A549 (cell line): Measurements from ENCODE around the gene DTWD2. TPM values are rescaled to one million over a fixed set of nuclear protein-coding genes. Genes with fewer than 3 reads are reported as not detected.
A peak's percentile ranks its signal among the peaks of the same experiment; 100 is the strongest.

Source experiments
- ATAC-seq, 2 experiments: fragments of 200-7000 bp in 1 of 2; fragments of >200 bp in 1 of 2; cut with Nextera tagmentation in 1 of 2; cut with Tn5 transposase in 1 of 2; 3 replicates each; pipeline versions ENCODE4 v1.8.0 to v1.9.1; 2018 to 2020; ENCODE audit warnings: mild to moderate bottlenecking in 1 of 2, moderate library complexity in 1 of 2
- CTCF ChIA-PET: fragments of 300-600 bp; sonication (Branson Sonifier 250); formaldehyde crosslinking; extraction: SDS; loops from one replicate; lab custom pipeline; 2021; ENCODE audit warnings: antibody characterized with exemption, inconsistent platforms; lab: Yijun Ruan, JAX
- POLR2A ChIA-PET: fragments of 350-600 bp; formaldehyde crosslinking; extraction: SDS; loops from one replicate; lab custom pipeline; 2021; ENCODE audit warnings: antibody characterized with exemption, inconsistent platforms; lab: Yijun Ruan, JAX
- DNase-seq, 2 experiments: peaks; one replicate each; pipeline versions ENCODE4 v3.0.0 to v3.0.0-alpha.2; 2011 to 2016; ENCODE audit warnings: low read depth in 1 of 2, low spot score in 1 of 2
- FAIRE-seq: peaks from 2 replicates; lab custom pipeline; 2011; peaks lifted over from hg19 to GRCh38; lab: Jason Lieb, UNC
- H3K27ac ChIP-seq, 2 experiments: fragments of >200 bp; sonication (Bioruptor Twin); formaldehyde crosslinking; 3 replicates each; pipeline ENCODE4 v1.5.1; 2016 to 2017
- H3K4me1 ChIP-seq: fragments of >200 bp; sonication (Bioruptor Twin); formaldehyde crosslinking; 3 replicates; pipeline ENCODE4 v1.6.1; 2016
- H3K4me2 ChIP-seq: fragments of >200 bp; sonication (Bioruptor Twin); formaldehyde crosslinking; 3 replicates; pipeline ENCODE4 v1.6.1; 2016
- H3K4me3 ChIP-seq: fragments of >200 bp; sonication (Bioruptor Twin); formaldehyde crosslinking; 3 replicates; pipeline ENCODE4 v1.5.1; 2016
- H3K9me3 ChIP-seq: fragments of >200 bp; sonication (Bioruptor Twin); formaldehyde crosslinking; 3 replicates; pipeline ENCODE4 v1.6.1; 2016
- CEBPB ChIP-seq, 2 experiments: fragments of >200 bp in 1 of 2; sonication (Bioruptor Twin) in 1 of 2; formaldehyde crosslinking in 1 of 2; IDR thresholded peaks; 2 replicates each; pipeline ENCODE4 v1.6.1; 2012 to 2016
- CTCF ChIP-seq: fragments of >200 bp; sonication (Bioruptor Twin); formaldehyde crosslinking; IDR thresholded peaks from 3 replicates; pipeline ENCODE4 v1.5.1; 2016
- ESRRA ChIP-seq: fragments of 150-350 bp; IDR thresholded peaks from 2 replicates; pipeline ENCODE4 v1.6.1; 2014; ENCODE audit warnings: mild to moderate bottlenecking, low read length, borderline replicate concordance
- GATA3 ChIP-seq: IDR thresholded peaks from 2 replicates; pipeline ENCODE4 v1.6.1; 2012; ENCODE audit warnings: borderline replicate concordance
- HOXA7 ChIP-seq: fragments of 250-450 bp; sonication (Bioruptor Pico); IDR thresholded peaks from 2 replicates; pipeline ENCODE4 v1.5.0; 2020; ENCODE audit warnings: mild to moderate bottlenecking, moderate library complexity
- HOXB13 ChIP-seq: fragments of 250-450 bp; sonication (Bioruptor Pico); IDR thresholded peaks from 2 replicates; pipeline ENCODE4 v1.5.0; 2020; ENCODE audit warnings: low read depth, mild to moderate bottlenecking, moderate library complexity
- HOXB5 ChIP-seq: fragments of 250-450 bp; sonication (Bioruptor Pico); IDR thresholded peaks from 2 replicates; pipeline ENCODE4 v1.5.0; 2020; ENCODE audit warnings: mild to moderate bottlenecking, moderate library complexity
- JUNB ChIP-seq: fragments of >200 bp; sonication (Bioruptor Twin); formaldehyde crosslinking; IDR thresholded peaks from 2 replicates; pipeline ENCODE4 v1.6.1; 2016
- RAD21 ChIP-seq, 2 experiments: fragments of >200 bp in 1 of 2; sonication (Bioruptor Twin) in 1 of 2; formaldehyde crosslinking in 1 of 2; IDR thresholded peaks in 1 of 2; conservative IDR thresholded peaks in 1 of 2; 2 replicates in 1 of 2; 3 replicates in 1 of 2; pipeline ENCODE4 v1.6.1; 2012 to 2018; ENCODE audit warnings: inconsistent platforms in 1 of 2
- SMC3 ChIP-seq: fragments of >200 bp; sonication (Bioruptor Twin); formaldehyde crosslinking; IDR thresholded peaks from 3 replicates; pipeline ENCODE4 v1.6.1; 2018; ENCODE audit warnings: inconsistent platforms
- TP53 ChIP-seq: fragments of 250-450 bp; sonication (Bioruptor Pico); IDR thresholded peaks from 2 replicates; pipeline ENCODE4 v1.5.0; 2021; ENCODE audit warnings: mild to moderate bottlenecking, moderate library complexity
- ZC3H11A ChIP-seq: fragments of 450-650 bp; IDR thresholded peaks from 2 replicates; pipeline ENCODE4 v1.6.1; 2014; ENCODE audit warnings: antibody characterized with exemption, mild to moderate bottlenecking
- ZNF302 ChIP-seq: fragments of 250-450 bp; sonication (Bioruptor Pico); IDR thresholded peaks from 2 replicates; pipeline ENCODE4 v1.9.0; 2021; ENCODE audit warnings: inconsistent platforms, mild to moderate bottlenecking, moderate library complexity
- ZSCAN20 ChIP-seq: fragments of 250-450 bp; sonication (Bioruptor Pico); IDR thresholded peaks from 2 replicates; pipeline ENCODE4 v1.8.0; 2022; ENCODE audit warnings: mild to moderate bottlenecking, moderate library complexity
- WGBS: methylation state at CpG from one replicate; pipeline ENCODE4 v1.1.6; 2017; ENCODE audit errors: missing lambda C conversion rate; 5-methylcytosine and 5-hydroxymethylcytosine counted together
- polyA plus RNA-seq, 4 experiments: library from polyadenylated mRNA; depleted of rRNA in 3 of 4; stranded (reverse); fragments of >200 nt; fragmentation: RNase III in 1 of 4; extraction: RNeasy Plus Mini Kit Qiagen cat#74134 plus additional on column Dnase treatment in 1 of 4; gene quantifications; 2 replicates in 3 of 4; 3 replicates in 1 of 4; pipeline ENCODE4 v1.2.3, GENCODE V29; 2011 to 2017
- TF ChIP-seq, protein P1 (sequence below): fragments of 150-350 bp; IDR thresholded peaks from 2 replicates; pipeline ENCODE4 v1.6.1; 2014; ENCODE audit warnings: low read depth, mild to moderate bottlenecking, low read length
- TF ChIP-seq, protein P2 (sequence below): fragments of 200-600 bp; sonication (generic); IDR thresholded peaks from 2 replicates; pipeline ENCODE4 v1.6.1; 2016; ENCODE audit warnings: antibody characterized with exemption, mild to moderate bottlenecking, moderate library complexity

DTWD2 gene
- polyA plus RNA-seq, 2 of the 4 experiments (the other 2 are of a cell fraction): 3.7 to 4.8 TPM

DNA sequence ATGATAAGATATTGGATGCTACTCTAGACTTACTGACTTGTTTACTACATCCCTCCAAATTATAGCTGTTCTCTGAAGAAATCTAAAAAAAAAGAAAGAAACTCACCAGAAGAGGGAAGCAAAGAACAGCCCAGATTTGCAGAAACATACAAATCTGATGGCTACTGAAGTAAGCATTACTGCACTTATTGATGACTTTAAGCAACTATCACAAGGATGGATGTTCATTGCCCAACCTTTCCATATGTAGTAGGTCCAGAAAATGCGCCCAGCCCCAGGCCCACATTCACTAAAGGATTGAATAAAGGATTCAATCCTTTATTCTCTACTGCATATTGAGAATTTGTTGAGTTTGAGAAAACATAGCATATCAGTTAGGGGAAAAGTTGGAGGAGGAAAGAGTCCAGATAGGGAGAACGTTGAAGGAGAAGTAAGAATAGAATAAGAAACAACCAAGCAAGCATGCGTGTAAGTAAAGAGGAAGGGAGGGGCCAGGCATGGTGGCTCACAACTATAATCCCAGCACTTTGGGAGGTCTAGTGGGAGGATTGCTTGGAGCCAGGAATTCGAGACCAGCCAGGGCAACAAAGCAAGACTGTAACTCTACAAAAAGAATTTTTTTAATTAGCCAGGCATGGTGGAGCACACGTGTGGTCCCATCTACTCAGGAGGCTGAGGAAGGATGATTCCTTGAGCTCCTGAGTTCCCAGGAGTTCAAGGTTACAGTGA, 33.8 kb upstream of the DTWD2 start:
- Histone ChIP-seq H3K4me3 (no peak overlapping the region), H3K4me2 (no peak overlapping the region), H3K9me3 (no peaks in the 10 kb centered on the region), H3K27ac (no peak overlapping the region), H3K4me1 (peaks cover 14% of the 10 kb centered on the region)
- CTCF ChIA-PET: interaction anchor here (0.7 to 3.5 kb wide), 15 partner anchors 9 to 398 kb away, joined by 3 to 47 read pairs (median 3); no protein-coding TSS in a partner anchor
- FAIRE-seq: peak; percentile 98
- ATAC-seq: peak; percentile 84 to 90
- WGBS: 28% methylated on average over 5 of the region's 5 CpGs
- DNase-seq: peak; percentile 18 to 55
- no peak for TF ChIP-seq ZNF302 (CRISPR knock-in tag)
- TF ChIP-seq GATA3: no peak
- TF ChIP-seq ZSCAN20: no peak
- no peak for TF ChIP-seq ESRRA
- peak; percentile 71 for TF ChIP-seq CTCF
- TF ChIP-seq ZC3H11A: no peak
- peak; percentile 83 to 85 for TF ChIP-seq RAD21 (conservative IDR thresholded peaks at IDR 0.05 in 1 of 2, IDR thresholded peaks at IDR 0.05 in 1 of 2)
- peak; percentile 75 for TF ChIP-seq SMC3
- POLR2A ChIA-PET: interaction anchor here (0.6 to 1.0 kb wide), 4 partner anchors 34 to 377 kb away, joined by 3 to 4 read pairs (median 3); partner anchors contain the start of gene DTWD2

- ChIA-PET POLR2A (interaction anchor here (1.0 kb wide), 3 partner anchors 33 to 247 kb away, joined by 3 to 4 read pairs (median 3); partner anchors contain the start of gene DTWD2), CTCF (interaction anchor here (0.7 to 5.0 kb wide), 17 partner anchors 9 to 399 kb away, joined by 3 to 47 read pairs (median 4); partner anchors contain the start of gene DTWD2)
Observed at GRCh38 chr5:119021149-119021732, 32.9 kb upstream of the DTWD2 start.

More at GRCh38 chr5:119021149-119021732, 32.9 kb upstream of the DTWD2 start:
- 83% methylated on average over 3 of the region's 3 CpGs for whole genome bisulfite sequencing
- TF ChIP-seq GATA3 (no peak), CEBPB (IDR thresholded peaks at IDR 0.05) (no peak), TP53 (no peak), HOXB5 (CRISPR knock-in tag) (no peak), HOXB13 (CRISPR knock-in tag) (no peak), JUNB (no peak), HOXA7 (CRISPR knock-in tag) (no peak)
- TF ChIP-seq, protein P1, sequence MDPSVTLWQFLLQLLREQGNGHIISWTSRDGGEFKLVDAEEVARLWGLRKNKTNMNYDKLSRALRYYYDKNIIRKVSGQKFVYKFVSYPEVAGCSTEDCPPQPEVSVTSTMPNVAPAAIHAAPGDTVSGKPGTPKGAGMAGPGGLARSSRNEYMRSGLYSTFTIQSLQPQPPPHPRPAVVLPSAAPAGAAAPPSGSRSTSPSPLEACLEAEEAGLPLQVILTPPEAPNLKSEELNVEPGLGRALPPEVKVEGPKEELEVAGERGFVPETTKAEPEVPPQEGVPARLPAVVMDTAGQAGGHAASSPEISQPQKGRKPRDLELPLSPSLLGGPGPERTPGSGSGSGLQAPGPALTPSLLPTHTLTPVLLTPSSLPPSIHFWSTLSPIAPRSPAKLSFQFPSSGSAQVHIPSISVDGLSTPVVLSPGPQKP: no peak
- TF ChIP-seq, protein P2, sequence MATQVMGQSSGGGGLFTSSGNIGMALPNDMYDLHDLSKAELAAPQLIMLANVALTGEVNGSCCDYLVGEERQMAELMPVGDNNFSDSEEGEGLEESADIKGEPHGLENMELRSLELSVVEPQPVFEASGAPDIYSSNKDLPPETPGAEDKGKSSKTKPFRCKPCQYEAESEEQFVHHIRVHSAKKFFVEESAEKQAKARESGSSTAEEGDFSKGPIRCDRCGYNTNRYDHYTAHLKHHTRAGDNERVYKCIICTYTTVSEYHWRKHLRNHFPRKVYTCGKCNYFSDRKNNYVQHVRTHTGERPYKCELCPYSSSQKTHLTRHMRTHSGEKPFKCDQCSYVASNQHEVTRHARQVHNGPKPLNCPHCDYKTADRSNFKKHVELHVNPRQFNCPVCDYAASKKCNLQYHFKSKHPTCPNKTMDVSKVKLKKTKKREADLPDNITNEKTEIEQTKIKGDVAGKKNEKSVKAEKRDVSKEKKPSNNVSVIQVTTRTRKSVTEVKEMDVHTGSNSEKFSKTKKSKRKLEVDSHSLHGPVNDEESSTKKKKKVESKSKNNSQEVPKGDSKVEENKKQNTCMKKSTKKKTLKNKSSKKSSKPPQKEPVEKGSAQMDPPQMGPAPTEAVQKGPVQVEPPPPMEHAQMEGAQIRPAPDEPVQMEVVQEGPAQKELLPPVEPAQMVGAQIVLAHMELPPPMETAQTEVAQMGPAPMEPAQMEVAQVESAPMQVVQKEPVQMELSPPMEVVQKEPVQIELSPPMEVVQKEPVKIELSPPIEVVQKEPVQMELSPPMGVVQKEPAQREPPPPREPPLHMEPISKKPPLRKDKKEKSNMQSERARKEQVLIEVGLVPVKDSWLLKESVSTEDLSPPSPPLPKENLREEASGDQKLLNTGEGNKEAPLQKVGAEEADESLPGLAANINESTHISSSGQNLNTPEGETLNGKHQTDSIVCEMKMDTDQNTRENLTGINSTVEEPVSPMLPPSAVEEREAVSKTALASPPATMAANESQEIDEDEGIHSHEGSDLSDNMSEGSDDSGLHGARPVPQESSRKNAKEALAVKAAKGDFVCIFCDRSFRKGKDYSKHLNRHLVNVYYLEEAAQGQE: no peak
- H3K4me2 ChIP-seq: no peak overlapping the region
- DNase-seq: no peak
- no peak overlapping the region for H3K27ac ChIP-seq
- peaks cover 14% of the 10 kb centered on the region for H3K4me1 ChIP-seq
- no peak overlapping the region for H3K4me3 ChIP-seq
- H3K9me3 ChIP-seq: no peaks in the 10 kb centered on the region
- FAIRE-seq: no peak
- ATAC-seq: 0 out of 6 replicates have a peak, but pooled peaks of 1 of the 2 experiments have one; percentile 23
